GM12892 (cell line): ENCODE results near the gene CMA1. TPM values are rescaled to one million over a fixed set of nuclear protein-coding genes. Genes with fewer than 3 reads are reported as not detected.
"Not testable (repeated sequence)": the region's sequence is repeated elsewhere in the genome, so short reads cannot be mapped to it uniquely, and the experiment has no call there.

Experiments used
- DNase-seq: peaks from one replicate; pipeline ENCODE4 v3.0.0; 2011; ENCODE audit not compliant: insufficient read length
- FAIRE-seq: peaks from 2 replicates; lab custom pipeline; 2011; peaks lifted over from hg19 to GRCh38; lab: Jason Lieb, UNC
- POLR2A ChIP-seq: IDR thresholded peaks from 2 replicates; pipeline ENCODE4 v1.6.1; 2011; ENCODE audit warnings: low read depth, low read length, control low read depth
- POLR2AphosphoS5 ChIP-seq: IDR thresholded peaks from 2 replicates; pipeline ENCODE4 v1.6.1; 2011; ENCODE audit warnings: low read depth, low read length, control low read depth
- TAF1 ChIP-seq: IDR thresholded peaks from 2 replicates; pipeline ENCODE4 v1.6.1; 2011; ENCODE audit warnings: low read depth, mild to moderate bottlenecking, control low read depth, low read length, borderline replicate concordance
- polyA plus RNA-seq: library from polyadenylated mRNA; unstranded; fragments of >200 nt; gene quantifications from one replicate; pipeline ENCODE4 v1.2.1, GENCODE V29; 2012; ENCODE audit warnings: missing spikeins, inconsistent platforms; ENCODE audit not compliant: missing spikeins

Gene CMA1
- polyA plus RNA-seq = 0.81 TPM

GRCh38 chr14:24508155-24508840 lies at the start of gene CMA1:
Gene CMA1 (minus strand): TSS chr14:24508265. CDS start chr14:24508235, 30 bp downstream.
- no peak for TF ChIP-seq POLR2AphosphoS5
- no peak for TF ChIP-seq TAF1
- TF ChIP-seq POLR2A = no peak
- FAIRE-seq (no peak), DNase-seq (no peak)

- TF ChIP-seq POLR2A (no peak), TAF1 (no peak), POLR2AphosphoS5 (no peak)
- no peak for FAIRE-seq
- DNase-seq = no peak
Measured at GRCh38 chr14:24556756-24557155, 48.7 kb upstream of the CMA1 start.

GRCh38 chr14:24549064-24549463 lies 41.0 kb upstream of the CMA1 start:
- DNase-seq, FAIRE-seq: not testable (repeated sequence)

- FAIRE-seq = no peak
Measured at GRCh38 chr14:24542346-24542936, 34.4 kb upstream of the CMA1 start.

GRCh38 chr14:24535737-24536136 lies 27.7 kb upstream of the CMA1 start:
- FAIRE-seq (no peak), DNase-seq (no peak)
- TF ChIP-seq POLR2AphosphoS5 (no peak), POLR2A (no peak), TAF1 (no peak)

More at GRCh38 chr14:24542346-24542936, 34.4 kb upstream of the CMA1 start:
- no peak for TF ChIP-seq POLR2A
- no peak for TF ChIP-seq TAF1
- TF ChIP-seq POLR2AphosphoS5 = no peak
- DNase-seq = no peak

- DNase-seq = no peak
- TF ChIP-seq TAF1 (no peak), POLR2AphosphoS5 (no peak), POLR2A (no peak)
- FAIRE-seq = no peak
Measured at GRCh38 chr14:24534286-24534685, 26.2 kb upstream of the CMA1 start.

GRCh38 chr14:24525877-24526620 lies 18.0 kb upstream of the CMA1 start:
- not testable (repeated sequence) for DNase-seq, FAIRE-seq

GRCh38 chr14:24518851-24519250 lies 10.8 kb upstream of the CMA1 start:
- no peak for FAIRE-seq
- no peak for DNase-seq
- TF ChIP-seq POLR2AphosphoS5 (no peak), TAF1 (no peak), POLR2A (no peak)

GRCh38 chr14:24514209-24514608 lies 6.1 kb upstream of the CMA1 start:
- TF ChIP-seq TAF1 (no peak), POLR2AphosphoS5 (no peak), POLR2A (no peak)
- no peak for DNase-seq
- FAIRE-seq = no peak

GRCh38 chr14:24513009-24513408 lies 4.9 kb upstream of the CMA1 start:
- DNase-seq (no peak), FAIRE-seq (no peak)
- TF ChIP-seq POLR2A (no peak), TAF1 (no peak), POLR2AphosphoS5 (no peak)

- no peak for DNase-seq
- TF ChIP-seq POLR2AphosphoS5 (no peak), TAF1 (no peak), POLR2A (no peak)
- FAIRE-seq = no peak
Measured at GRCh38 chr14:24506443-24506842, 1.6 kb downstream of the CMA1 start.

- FAIRE-seq = no peak
- TF ChIP-seq POLR2A = no peak
- TF ChIP-seq POLR2AphosphoS5 = no peak
- TF ChIP-seq TAF1 = no peak
- no peak for DNase-seq
Measured at GRCh38 chr14:24504425-24504950, 3.6 kb downstream of the CMA1 start.

- FAIRE-seq, DNase-seq: not testable (repeated sequence)
Measured at GRCh38 chr14:24491586-24492408, 16.3 kb downstream of the CMA1 start.
